Nephron (organoid): Measurements from ENCODE around the gene INSYN2B.

ENCODE experiments used
- H3K27ac Mint-ChIP-seq, 3 experiments: 2 replicates each; pipeline ENCODE4 v1.8.0; 2020; ENCODE audit warnings: mixed read lengths in 3 of 3, mild to moderate bottlenecking in 2 of 3, moderate library complexity in 1 of 3
- H3K27me3 Mint-ChIP-seq: 2 replicates; pipeline ENCODE4 v1.8.0; 2021; ENCODE audit warnings: low read depth, mild to moderate bottlenecking, moderate library complexity, mixed read lengths
- H3K36me3 Mint-ChIP-seq: 2 replicates; pipeline ENCODE4 v1.8.0; 2020; ENCODE audit warnings: low read depth, mixed read lengths
- H3K4me1 Mint-ChIP-seq: 2 replicates; pipeline ENCODE4 v1.8.0; 2020; ENCODE audit warnings: mixed read lengths
- H3K4me3 Mint-ChIP-seq, 3 experiments: 2 replicates each; pipeline ENCODE4 v1.8.0; 2020; ENCODE audit warnings: mild to moderate bottlenecking in 3 of 3, mixed read lengths in 3 of 3, moderate library complexity in 2 of 3
- H3K9me3 Mint-ChIP-seq: 2 replicates; pipeline ENCODE4 v1.8.0; 2020; ENCODE audit warnings: mixed read lengths
- TF ChIP-seq, protein P1 (sequence below), 3 experiments: fragments of 200-600 bp; sonication (generic); IDR thresholded peaks; one replicate each; pipeline ENCODE4 v1.5.0; 2021; ENCODE audit warnings: antibody characterized with exemption in 3 of 3; ENCODE audit not compliant: unreplicated experiment in 3 of 3

INSYN2B gene

DNA sequence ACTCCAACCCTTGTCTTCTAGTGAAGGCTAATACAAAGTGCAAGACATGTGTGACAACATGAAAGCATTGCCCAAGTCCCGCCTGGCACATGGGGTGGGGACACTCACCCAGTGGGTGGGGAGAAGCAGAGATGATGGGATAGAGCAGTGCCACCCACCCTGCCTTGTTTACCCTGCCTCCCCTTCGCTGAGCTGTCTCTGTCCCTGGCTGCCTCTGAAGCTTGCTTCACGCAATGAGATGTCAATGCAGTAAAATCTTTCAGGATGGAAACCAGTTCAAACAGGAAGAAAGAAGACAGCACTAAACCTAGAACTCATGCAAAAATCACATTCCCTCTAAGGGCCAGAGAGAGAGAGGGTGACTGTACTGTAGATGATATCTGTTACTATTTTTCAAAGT is 148.0 kb downstream of the INSYN2B start:
- TF ChIP-seq, protein P1, sequence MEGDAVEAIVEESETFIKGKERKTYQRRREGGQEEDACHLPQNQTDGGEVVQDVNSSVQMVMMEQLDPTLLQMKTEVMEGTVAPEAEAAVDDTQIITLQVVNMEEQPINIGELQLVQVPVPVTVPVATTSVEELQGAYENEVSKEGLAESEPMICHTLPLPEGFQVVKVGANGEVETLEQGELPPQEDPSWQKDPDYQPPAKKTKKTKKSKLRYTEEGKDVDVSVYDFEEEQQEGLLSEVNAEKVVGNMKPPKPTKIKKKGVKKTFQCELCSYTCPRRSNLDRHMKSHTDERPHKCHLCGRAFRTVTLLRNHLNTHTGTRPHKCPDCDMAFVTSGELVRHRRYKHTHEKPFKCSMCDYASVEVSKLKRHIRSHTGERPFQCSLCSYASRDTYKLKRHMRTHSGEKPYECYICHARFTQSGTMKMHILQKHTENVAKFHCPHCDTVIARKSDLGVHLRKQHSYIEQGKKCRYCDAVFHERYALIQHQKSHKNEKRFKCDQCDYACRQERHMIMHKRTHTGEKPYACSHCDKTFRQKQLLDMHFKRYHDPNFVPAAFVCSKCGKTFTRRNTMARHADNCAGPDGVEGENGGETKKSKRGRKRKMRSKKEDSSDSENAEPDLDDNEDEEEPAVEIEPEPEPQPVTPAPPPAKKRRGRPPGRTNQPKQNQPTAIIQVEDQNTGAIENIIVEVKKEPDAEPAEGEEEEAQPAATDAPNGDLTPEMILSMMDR (IDR thresholded peaks at IDR 0.05; ENCODE audit: unreplicated experiment in 3 of 3), result no peak
- H3K9me3 Mint-ChIP-seq, result no peaks in the 10 kb centered on the region
- no peaks in the 10 kb centered on the region for H3K27me3 Mint-ChIP-seq

DNA sequence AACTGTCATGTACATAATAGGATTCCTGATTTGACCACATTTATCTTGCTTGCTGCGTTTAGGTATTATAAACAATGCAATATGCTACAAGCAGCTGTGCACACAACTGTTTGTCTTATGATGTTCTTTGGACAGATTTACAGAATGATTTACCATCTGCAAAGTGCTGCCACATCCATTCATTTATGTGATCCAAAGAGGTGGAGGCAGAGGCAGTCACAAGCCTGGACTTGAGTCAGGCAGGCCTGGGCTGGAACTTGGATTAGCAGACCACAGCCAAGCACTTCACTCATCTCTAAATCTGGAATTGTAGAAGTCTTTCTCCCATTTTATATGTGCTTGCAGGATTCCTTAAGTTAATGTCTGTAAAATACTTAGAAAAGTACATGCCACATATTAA is 149.0 kb downstream of the INSYN2B start:
- Mint-ChIP-seq H3K36me3 (no peaks in the 10 kb centered on the region), H3K27ac (no peak overlapping the region), H3K4me3 (no peak overlapping the region), H3K9me3 (peaks cover under 1% of the 10 kb centered on the region), H3K27me3 (no peaks in the 10 kb centered on the region), H3K4me1 (no peaks in the 10 kb centered on the region)
- TF ChIP-seq, protein P1 (IDR thresholded peaks at IDR 0.05; ENCODE audit: unreplicated experiment in 3 of 3), result no peak

More for the DNA sequence above, 148.0 kb downstream of the INSYN2B start:
- H3K27ac Mint-ChIP-seq, result no peak overlapping the region
- no peak overlapping the region for H3K4me3 Mint-ChIP-seq
- no peaks in the 10 kb centered on the region for H3K36me3 Mint-ChIP-seq
- H3K4me1 Mint-ChIP-seq, result no peaks in the 10 kb centered on the region

DNA sequence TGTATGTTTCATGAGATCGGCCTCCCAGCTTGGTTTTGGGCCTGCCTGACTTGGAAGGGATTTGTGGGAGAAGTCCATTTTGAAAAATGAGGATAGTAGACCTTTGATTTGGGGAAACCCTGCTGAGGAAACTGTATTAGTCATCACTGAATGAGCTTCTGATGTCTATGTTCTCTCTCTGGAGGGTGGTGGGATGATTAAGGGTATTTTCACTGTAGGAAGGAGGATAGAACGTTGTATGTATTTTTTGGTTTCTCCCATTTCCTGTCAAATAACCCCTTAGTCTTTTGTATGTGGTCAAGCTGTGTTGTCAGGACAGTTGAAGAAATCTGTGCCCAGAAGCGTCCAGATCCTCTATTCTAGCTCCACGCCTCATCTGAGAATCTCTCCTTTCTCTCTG is 151.9 kb downstream of the INSYN2B start:
- Mint-ChIP-seq H3K9me3 (peaks cover 8% of the 10 kb centered on the region), H3K4me3 (no peak overlapping the region), H3K36me3 (no peaks in the 10 kb centered on the region), H3K27ac (no peak overlapping the region), H3K4me1 (no peaks in the 10 kb centered on the region), H3K27me3 (peaks cover 2% of the 10 kb centered on the region)
- TF ChIP-seq, protein P1 (IDR thresholded peaks at IDR 0.05; ENCODE audit: unreplicated experiment in 3 of 3), result no peak

DNA sequence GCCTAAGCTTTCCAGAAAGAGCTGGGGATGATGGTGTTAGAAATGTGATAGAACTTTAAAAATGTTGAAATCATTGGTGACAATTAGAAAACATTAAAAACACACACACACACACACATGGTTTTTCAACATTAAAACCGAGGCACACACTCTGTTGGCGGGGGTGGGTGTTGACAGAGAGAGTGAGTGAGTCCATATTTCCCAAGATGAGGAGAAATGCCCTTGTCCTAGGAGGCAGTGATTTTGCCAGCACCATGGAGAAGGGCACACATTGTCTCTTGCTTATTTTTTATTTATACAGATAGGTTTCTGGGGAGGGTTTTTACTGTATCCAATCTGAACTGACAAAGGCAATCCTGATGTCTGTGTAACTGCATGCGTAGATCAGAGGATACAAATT is 152.5 kb downstream of the INSYN2B start:
- TF ChIP-seq, protein P1 (IDR thresholded peaks at IDR 0.05; ENCODE audit: unreplicated experiment in 3 of 3), result no peak
- no peak overlapping the region for H3K4me3 Mint-ChIP-seq
- H3K27ac Mint-ChIP-seq, result no peak overlapping the region
- H3K9me3 Mint-ChIP-seq, result peaks cover 13% of the 10 kb centered on the region
- H3K4me1 Mint-ChIP-seq, result no peaks in the 10 kb centered on the region
- peaks cover 8% of the 10 kb centered on the region for H3K27me3 Mint-ChIP-seq
- H3K36me3 Mint-ChIP-seq, result no peaks in the 10 kb centered on the region

DNA sequence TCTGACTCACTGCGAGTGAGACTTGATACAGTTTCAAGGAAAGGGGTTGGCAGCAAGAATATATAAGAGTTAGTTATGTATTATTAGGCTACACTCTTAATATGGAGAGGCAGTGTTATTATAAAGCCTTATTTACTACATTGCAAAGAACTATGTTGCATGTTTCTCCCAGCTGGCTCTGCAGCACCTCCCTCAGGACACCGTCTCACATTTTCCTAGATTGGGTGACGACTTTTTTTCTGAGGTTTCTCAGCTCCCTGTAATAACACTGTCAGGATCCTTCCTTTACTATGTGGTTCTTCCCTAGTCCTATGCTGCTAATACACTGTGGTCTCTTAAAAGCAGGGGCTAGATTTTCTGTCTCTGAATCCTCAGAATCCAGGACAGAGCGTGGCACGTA is 153.7 kb downstream of the INSYN2B start:
- Mint-ChIP-seq H3K36me3 (no peaks in the 10 kb centered on the region), H3K4me1 (no peaks in the 10 kb centered on the region), H3K27ac (no peak overlapping the region), H3K27me3 (peaks cover 16% of the 10 kb centered on the region), H3K9me3 (peaks cover 19% of the 10 kb centered on the region), H3K4me3 (no peak overlapping the region)
- TF ChIP-seq, protein P1 (IDR thresholded peaks at IDR 0.05; ENCODE audit: unreplicated experiment in 3 of 3), result no peak

DNA sequence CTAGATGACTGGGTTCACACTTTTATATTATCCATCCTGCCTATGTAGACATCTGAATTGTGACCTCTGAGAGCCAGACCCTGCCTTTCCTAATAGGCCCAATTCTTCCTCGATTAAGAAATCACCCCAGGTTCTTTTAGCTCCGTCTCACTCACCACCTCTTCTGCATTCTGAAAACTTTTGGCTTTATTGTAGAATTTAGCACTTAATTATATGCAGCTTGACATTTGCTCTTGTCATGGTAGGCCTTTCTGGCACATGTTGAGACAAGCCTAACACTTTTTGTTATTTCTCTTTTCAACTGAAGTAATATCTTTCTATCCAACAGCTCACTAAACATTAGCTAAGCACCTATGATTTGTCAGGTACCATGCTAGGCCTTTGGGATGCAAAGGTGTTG is 163.3 kb downstream of the INSYN2B start:
- H3K27ac Mint-ChIP-seq, result no peak overlapping the region
- peaks cover 10% of the 10 kb centered on the region for H3K9me3 Mint-ChIP-seq
- H3K4me3 Mint-ChIP-seq, result no peak overlapping the region
- peaks cover 7% of the 10 kb centered on the region for H3K27me3 Mint-ChIP-seq
- no peaks in the 10 kb centered on the region for H3K36me3 Mint-ChIP-seq
- TF ChIP-seq, protein P1 (IDR thresholded peaks at IDR 0.05; ENCODE audit: unreplicated experiment in 3 of 3), result no peak
- H3K4me1 Mint-ChIP-seq, result peaks cover 8% of the 10 kb centered on the region
